Liver (tissue), 9 donors: ENCODE measurements around the gene ABCC9. TPM values are rescaled to one million over a fixed set of nuclear protein-coding genes. Genes with fewer than 3 reads are reported as not detected.
"Not testable (repeated sequence)": the region's sequence is repeated elsewhere in the genome, so short reads cannot be mapped to it uniquely, and the experiment has no call there.

Experiments
- DNase-seq: peaks from one replicate; pipeline ENCODE4 v3.0.0-alpha.2; 2017; ENCODE audit warnings: low spot score
- H3K27ac ChIP-seq, 2 donors: one replicate each; pipeline ENCODE4 v1.7.0; 2013; ENCODE audit warnings: inconsistent platforms in 2 of 2, low read length in 2 of 2, control low read depth in 1 of 2, low read depth in 1 of 2, mild to moderate bottlenecking in 1 of 2
- H3K27me3 ChIP-seq, 4 donors: one replicate each; pipeline versions ENCODE4 v1.6.1 to v1.7.0; 2013; ENCODE audit warnings: low read length in 3 of 4, inconsistent platforms in 1 of 4, mild to moderate bottlenecking in 1 of 4, moderate library complexity in 1 of 4; ENCODE audit not compliant: control insufficient read depth in 4 of 4, insufficient read depth in 4 of 4
- H3K36me3 ChIP-seq, 4 donors: one replicate each; pipeline versions ENCODE4 v1.6.1 to v1.7.0; 2013; ENCODE audit warnings: low read length in 3 of 4, mild to moderate bottlenecking in 3 of 4, low read depth in 1 of 4, moderate library complexity in 1 of 4; ENCODE audit not compliant: control insufficient read depth in 4 of 4, insufficient read depth in 3 of 4
- H3K4me1 ChIP-seq, 4 donors: one replicate each; pipeline versions ENCODE4 v1.6.1 to v1.7.0; 2013; ENCODE audit warnings: low read length in 3 of 4, mild to moderate bottlenecking in 3 of 4, moderate library complexity in 1 of 4; ENCODE audit not compliant: control insufficient read depth in 4 of 4, insufficient read depth in 4 of 4
- H3K4me3 ChIP-seq, 3 donors: one replicate each; pipeline versions ENCODE4 v1.6.1 to v1.7.0; 2013; ENCODE audit warnings: low read length in 3 of 3, control low read depth in 1 of 3, low read depth in 1 of 3, mild to moderate bottlenecking in 1 of 3
- H3K9ac ChIP-seq, 2 donors: one replicate each; pipeline ENCODE4 v1.7.0; 2013; ENCODE audit warnings: low read length in 2 of 2, mild to moderate bottlenecking in 2 of 2, moderate library complexity in 2 of 2, control low read depth in 1 of 2, low read depth in 1 of 2
- H3K9me3 ChIP-seq, 4 donors: one replicate each; pipeline versions ENCODE4 v1.6.1 to v1.7.0; 2013; ENCODE audit warnings: low read length in 3 of 4; ENCODE audit not compliant: control insufficient read depth in 4 of 4
- ATF3 ChIP-seq: IDR thresholded peaks from 2 replicates; pipeline ENCODE4 v1.6.1; 2016; ENCODE audit warnings: antibody characterized with exemption
- EGR1 ChIP-seq, 2 donors: IDR thresholded peaks; 2 replicates each; pipeline ENCODE4 v1.6.1; 2016 to 2018; ENCODE audit warnings: antibody characterized with exemption in 2 of 2, low read depth in 2 of 2
- FOXA1 ChIP-seq: IDR thresholded peaks from 2 replicates; pipeline ENCODE4 v1.6.1; 2016; ENCODE audit warnings: antibody characterized with exemption
- FOXA2 ChIP-seq: IDR thresholded peaks from 2 replicates; pipeline ENCODE4 v1.6.1; 2016; ENCODE audit warnings: antibody characterized with exemption
- GABPA ChIP-seq, 2 donors: IDR thresholded peaks in 1 of 2; conservative IDR thresholded peaks in 1 of 2; 2 replicates each; pipeline ENCODE4 v1.6.1; 2016; ENCODE audit warnings: antibody characterized with exemption in 2 of 2, mild to moderate bottlenecking in 1 of 2, moderate library complexity in 1 of 2
- JUND ChIP-seq, 2 donors: IDR thresholded peaks; 2 replicates each; pipeline ENCODE4 v1.6.1; 2016; ENCODE audit warnings: antibody characterized with exemption in 2 of 2
- MAX ChIP-seq: IDR thresholded peaks from 2 replicates; pipeline ENCODE4 v1.6.1; 2016; ENCODE audit warnings: antibody characterized with exemption
- NR2F2 ChIP-seq: IDR thresholded peaks from 2 replicates; pipeline ENCODE4 v1.6.1; 2016; ENCODE audit warnings: antibody characterized with exemption
- RAD21 ChIP-seq, 2 donors: IDR thresholded peaks; 2 replicates each; pipeline ENCODE4 v1.6.1; 2016; ENCODE audit warnings: antibody characterized with exemption in 2 of 2, mild to moderate bottlenecking in 2 of 2
- REST ChIP-seq: IDR thresholded peaks from 2 replicates; pipeline ENCODE4 v1.6.1; 2016; ENCODE audit warnings: antibody characterized with exemption, mild to moderate bottlenecking
- RXRA ChIP-seq, 2 donors: IDR thresholded peaks; 2 replicates each; pipeline ENCODE4 v1.6.1; 2017 to 2018; ENCODE audit warnings: antibody characterized with exemption in 2 of 2, mild to moderate bottlenecking in 1 of 2
- SP1 ChIP-seq: IDR thresholded peaks from 2 replicates; pipeline ENCODE4 v1.6.1; 2018; ENCODE audit warnings: antibody characterized with exemption, mild to moderate bottlenecking
- TAF1 ChIP-seq: conservative IDR thresholded peaks from 2 replicates; pipeline ENCODE4 v1.6.1; 2016; ENCODE audit warnings: antibody characterized with exemption, mild to moderate bottlenecking
- YY1 ChIP-seq: IDR thresholded peaks from 2 replicates; pipeline ENCODE4 v1.6.1; 2016; ENCODE audit warnings: antibody characterized with exemption, mild to moderate bottlenecking
- ZBTB33 ChIP-seq: IDR thresholded peaks from 2 replicates; pipeline ENCODE4 v1.6.1; 2016; ENCODE audit warnings: antibody characterized with exemption
- WGBS: extraction: QIAGEN DNeasy Blood & Tissue Kit; methylation state at CpG from one replicate; pipeline ENCODE4 v1.1.7; 2013; 5-methylcytosine and 5-hydroxymethylcytosine counted together
- polyA plus RNA-seq, 2 donors: library from polyadenylated mRNA; stranded (reverse) in 1 of 2; unstranded in 1 of 2; fragments of 200-250 nt in 1 of 2; fragments of >200 nt in 1 of 2; fragmentation: Nextera tagmentation in 1 of 2; extraction: Ambion mirVana in 1 of 2; gene quantifications; one replicate each; pipeline versions ENCODE4 v1.2.1 to v1.2.3, GENCODE V29; 2013 to 2015
- total RNA-seq, 2 donors: library from RNA; depleted of rRNA; stranded (reverse); fragments of >200 nt; gene quantifications; one replicate each; pipeline ENCODE4 v1.2.3, GENCODE V29; 2014
- donor health status: healthy.
- donor health status: healthy.
- donor health status: healthy.
- donor health status: healthy.
- donor health status: healthy.

ABCC9 gene
- total and polyA plus RNA-seq, 4 donors, result 2.7 to 55.6 (median 10.7) TPM

GRCh38 chr12:21813125-21813524 is 128.1 kb downstream of the ABCC9 start:
- peaks cover 0 to 15% (median 3%) of the 10 kb centered on the region in 4 donors for H3K36me3 ChIP-seq
- H3K27me3 ChIP-seq, result no peaks in the 10 kb centered on the region
- peaks cover 1 to 46% (median 28%) of the 10 kb centered on the region in 4 donors for H3K4me1 ChIP-seq
- H3K27ac ChIP-seq, result no peak overlapping the region
- H3K4me3 ChIP-seq, result no peak overlapping the region
- DNase-seq, result no peak
- no peak overlapping the region for H3K9ac ChIP-seq
- TF ChIP-seq ATF3 (no peak), GABPA (IDR thresholded peaks at IDR 0.05 in 1 of 2, conservative IDR thresholded peaks at IDR 0.05 in 1 of 2) (no peak), JUND (IDR thresholded peaks at IDR 0.05) (no peak), MAX (no peak), YY1 (no peak), REST (no peak), FOXA2 (no peak), ZBTB33 (no peak), RAD21 (IDR thresholded peaks at IDR 0.05) (no peak)
- no peaks in the 10 kb centered on the region for H3K9me3 ChIP-seq

- not testable (repeated sequence) for DNase-seq
- 95% methylated on average over 2 of the region's 2 CpGs for WGBS
Observed at GRCh38 chr12:21812340-21812739, 128.9 kb downstream of the ABCC9 start.

GRCh38 chr12:21809100-21809499 is 132.1 kb downstream of the ABCC9 start:
- no peaks in the 10 kb centered on the region for H3K9me3 ChIP-seq
- H3K9ac ChIP-seq, result no peak overlapping the region
- H3K4me1 ChIP-seq, result peaks cover 2 to 31% (median 11%) of the 10 kb centered on the region in 4 donors
- peaks cover 0 to 22% (median 13%) of the 10 kb centered on the region in 4 donors for H3K36me3 ChIP-seq
- no peak for DNase-seq
- no peaks in the 10 kb centered on the region for H3K27me3 ChIP-seq
- H3K4me3 ChIP-seq, result no peak overlapping the region
- no peak overlapping the region for H3K27ac ChIP-seq
- TF ChIP-seq ZBTB33 (no peak), FOXA2 (no peak), TAF1 (no peak), RAD21 (IDR thresholded peaks at IDR 0.05) (no peak), SP1 (no peak), EGR1 (IDR thresholded peaks at IDR 0.05; ENCODE audit: low read depth in 2 of 2) (no peak), YY1 (no peak), ATF3 (no peak), JUND (IDR thresholded peaks at IDR 0.05) (no peak), RXRA (IDR thresholded peaks at IDR 0.05) (no peak), REST (no peak), FOXA1 (no peak), NR2F2 (no peak)

More at GRCh38 chr12:21812340-21812739, 128.9 kb downstream of the ABCC9 start:
- not testable (repeated sequence) for H3K9ac ChIP-seq, H3K27me3 ChIP-seq, H3K27ac ChIP-seq, H3K4me3 ChIP-seq, H3K9me3 ChIP-seq
- Histone ChIP-seq H3K4me1 (peaks cover 1 to 41% (median 26%) of the 10 kb centered on the region in 4 donors), H3K36me3 (peaks cover 0 to 15% (median 4%) of the 10 kb centered on the region in 4 donors)
